Stimulated activated CD8-positive, alpha-beta memory T cell treated with anti-CD3 and anti-CD28 coated beads, Interleukin-15, amount 100 ng/mL, for 24 hours (primary cell): ENCODE measurements around the gene MMEL1.

Experiments
- DNase-seq: peaks from one replicate; pipeline ENCODE4 v3.0.0-alpha.2; 2020; ENCODE audit warnings: low read depth

The MMEL1 gene

DNA sequence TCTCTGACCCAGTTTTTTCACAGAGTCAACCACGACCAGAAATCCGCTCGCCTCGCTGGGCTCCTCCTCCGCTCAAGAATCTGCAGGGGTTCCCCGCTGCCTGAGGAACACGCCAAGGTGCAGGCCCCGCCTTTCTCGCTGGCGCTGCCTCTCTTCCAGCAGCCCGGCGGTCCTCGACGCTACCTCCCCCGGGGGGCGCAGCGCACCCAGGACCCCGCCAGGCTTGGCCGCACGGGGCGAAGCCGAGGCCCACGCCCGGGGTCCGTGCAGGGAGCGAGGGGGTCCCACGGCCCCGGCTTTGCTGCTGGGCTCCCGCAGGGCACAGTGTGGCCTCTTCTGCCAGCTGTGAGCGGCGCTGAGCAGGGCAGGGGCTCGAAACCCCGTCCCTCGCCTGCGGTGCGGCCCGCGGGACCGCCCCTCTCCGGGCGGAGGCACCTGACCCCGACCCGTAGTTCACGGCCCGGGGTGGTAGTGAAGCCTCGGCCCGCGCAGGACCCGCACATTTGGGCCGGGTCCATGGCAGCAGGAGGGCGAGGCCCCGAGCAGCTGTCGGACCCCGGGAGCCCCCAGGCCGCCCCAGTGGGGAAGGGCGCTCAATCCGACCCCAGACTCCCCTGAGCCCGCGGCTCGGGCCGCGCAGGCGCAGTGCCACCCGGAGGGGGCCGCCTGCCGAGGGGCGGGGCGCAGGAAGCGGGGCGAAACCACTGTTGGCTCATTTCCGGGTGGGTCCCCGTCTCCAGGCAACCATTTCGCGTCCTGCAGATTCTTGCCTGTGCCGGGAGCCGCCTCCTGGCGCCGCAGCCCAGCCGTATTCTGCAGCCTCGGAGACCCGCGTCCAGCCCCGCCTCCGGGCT, 10.0 kb upstream of the MMEL1 start:
- DNase-seq, result peak; percentile 84

DNA sequence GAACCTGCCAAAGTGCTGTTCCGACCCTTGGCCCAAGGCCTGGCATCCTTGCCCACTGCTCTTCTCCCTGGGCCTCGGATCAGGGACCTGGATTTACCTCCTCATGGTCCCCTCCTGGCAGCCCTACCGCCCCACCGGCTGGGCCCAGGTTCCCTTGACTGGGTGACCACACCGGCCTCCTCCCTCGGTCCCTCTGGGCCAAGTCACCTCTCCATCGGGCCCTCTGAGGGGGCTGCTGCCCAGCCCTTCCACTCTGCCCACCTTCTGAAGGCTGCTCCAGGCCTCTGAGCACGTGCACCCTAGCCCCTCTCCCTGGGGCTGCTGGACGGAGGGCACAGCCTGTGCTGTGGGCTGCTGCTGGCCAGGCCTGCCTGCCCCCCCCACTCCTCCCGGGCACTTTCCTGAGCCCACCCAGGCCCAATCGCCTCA, 9.3 kb upstream of the MMEL1 start:
- no peak for DNase-seq

DNA sequence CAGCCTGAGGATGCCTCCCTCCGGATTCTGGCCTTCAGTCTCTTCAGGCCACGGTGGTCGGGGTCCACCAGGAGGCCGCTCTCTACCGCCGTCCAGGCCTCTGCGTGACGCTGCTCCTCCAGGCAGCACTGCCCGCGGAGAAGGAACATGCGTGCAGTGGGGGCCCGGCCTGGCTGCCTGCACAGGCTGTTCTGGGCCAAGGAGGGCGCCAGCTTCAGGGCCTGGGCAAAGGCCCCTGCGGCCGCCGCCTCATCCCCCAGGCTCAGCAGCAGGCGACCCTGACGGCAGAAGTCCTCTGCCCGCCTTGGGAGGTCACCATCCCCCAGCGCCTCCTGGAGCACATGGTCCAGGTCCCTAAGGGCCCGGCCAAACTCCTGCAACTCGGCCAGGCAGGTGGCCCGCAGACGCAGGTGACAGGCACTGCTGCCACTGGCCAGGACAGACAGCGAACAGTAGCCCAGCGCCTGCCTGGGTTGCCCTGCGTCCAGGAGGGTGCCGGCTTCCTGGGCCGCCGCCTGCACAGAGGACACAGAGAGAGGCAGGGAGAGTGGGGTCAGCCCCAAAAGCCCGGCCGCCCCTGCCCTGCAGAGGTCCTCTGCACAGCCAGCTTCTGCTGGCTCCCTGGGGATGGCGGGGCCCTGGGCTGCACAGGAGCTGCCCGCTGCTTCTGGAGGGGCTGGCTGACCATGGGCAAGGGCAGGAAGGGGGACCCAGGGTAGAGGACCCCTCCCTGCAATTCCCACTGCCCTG, 8.7 kb upstream of the MMEL1 start:
- DNase-seq, result no peak

- no peak for DNase-seq
These were observed 7.8 kb upstream of the MMEL1 start for GRCh38 chr1:2640626-2641025.

DNA sequence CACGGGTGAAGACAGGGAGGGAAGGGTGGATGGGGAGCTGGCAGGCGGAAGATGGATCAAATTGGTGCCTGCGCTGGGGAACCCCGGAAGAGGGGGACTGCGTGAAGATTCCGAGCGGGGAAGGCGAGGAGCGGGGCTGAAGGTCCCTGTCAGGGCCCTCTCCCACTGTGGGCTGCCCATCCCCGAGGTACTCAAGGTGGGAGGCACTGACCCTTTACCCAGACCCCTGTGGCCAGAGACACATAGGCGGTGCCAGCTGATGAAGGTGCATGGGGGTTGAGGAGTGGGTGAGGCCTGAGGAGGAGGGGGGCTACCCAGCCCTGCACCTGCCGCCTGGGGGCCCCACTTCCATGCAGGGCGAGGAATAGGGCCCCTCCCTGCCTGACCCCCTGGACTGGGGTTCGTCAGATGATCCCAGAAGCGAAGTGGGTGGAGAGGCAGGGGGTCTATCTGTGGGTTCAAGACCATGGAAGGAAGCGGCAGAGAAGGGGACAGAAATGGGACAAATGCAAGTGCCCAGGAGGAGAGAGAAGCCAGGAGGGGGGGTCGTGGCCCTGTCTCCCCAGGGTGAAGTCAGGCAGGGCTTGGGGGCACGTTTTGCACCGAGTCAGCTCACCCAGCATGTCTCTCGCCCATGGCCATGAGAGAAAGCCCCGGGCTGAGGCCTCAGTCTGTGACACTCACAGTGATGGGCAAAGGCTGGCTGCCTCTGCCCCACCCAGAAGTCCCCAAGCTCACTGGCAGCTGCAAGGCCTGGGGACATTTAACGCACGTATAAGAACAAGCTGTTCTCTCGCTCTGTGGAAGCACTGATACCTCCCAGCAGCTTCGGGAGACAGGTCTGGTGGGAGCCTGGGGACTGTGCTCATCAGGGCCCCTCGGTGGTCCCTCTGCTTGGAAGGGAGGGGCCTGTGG, 7.0 kb upstream of the MMEL1 start:
- no peak for DNase-seq

DNA sequence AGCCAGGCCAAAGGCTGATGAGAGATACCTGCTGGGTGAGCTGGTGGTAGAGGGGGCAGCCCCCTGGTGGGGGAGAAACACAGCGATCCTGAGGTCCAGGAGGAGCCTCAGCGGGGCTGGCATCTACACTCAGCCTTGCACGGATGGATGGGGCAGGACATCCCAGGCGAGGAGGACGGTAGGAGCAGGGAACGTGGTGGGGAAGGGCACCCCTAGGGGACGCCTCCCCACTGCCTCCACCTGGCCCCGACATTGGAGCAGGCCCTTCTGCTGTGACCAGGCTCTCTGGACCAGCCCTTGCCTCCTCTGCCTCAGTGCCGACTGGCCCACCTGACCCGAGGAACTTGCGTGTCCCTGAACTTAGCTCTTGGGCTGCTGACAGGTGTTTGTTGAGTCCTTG, 6.4 kb upstream of the MMEL1 start:
- no peak for DNase-seq

GRCh38 chr1:2638466-2639115, 5.8 kb upstream of the MMEL1 start:
- DNase-seq, result no peak

DNA sequence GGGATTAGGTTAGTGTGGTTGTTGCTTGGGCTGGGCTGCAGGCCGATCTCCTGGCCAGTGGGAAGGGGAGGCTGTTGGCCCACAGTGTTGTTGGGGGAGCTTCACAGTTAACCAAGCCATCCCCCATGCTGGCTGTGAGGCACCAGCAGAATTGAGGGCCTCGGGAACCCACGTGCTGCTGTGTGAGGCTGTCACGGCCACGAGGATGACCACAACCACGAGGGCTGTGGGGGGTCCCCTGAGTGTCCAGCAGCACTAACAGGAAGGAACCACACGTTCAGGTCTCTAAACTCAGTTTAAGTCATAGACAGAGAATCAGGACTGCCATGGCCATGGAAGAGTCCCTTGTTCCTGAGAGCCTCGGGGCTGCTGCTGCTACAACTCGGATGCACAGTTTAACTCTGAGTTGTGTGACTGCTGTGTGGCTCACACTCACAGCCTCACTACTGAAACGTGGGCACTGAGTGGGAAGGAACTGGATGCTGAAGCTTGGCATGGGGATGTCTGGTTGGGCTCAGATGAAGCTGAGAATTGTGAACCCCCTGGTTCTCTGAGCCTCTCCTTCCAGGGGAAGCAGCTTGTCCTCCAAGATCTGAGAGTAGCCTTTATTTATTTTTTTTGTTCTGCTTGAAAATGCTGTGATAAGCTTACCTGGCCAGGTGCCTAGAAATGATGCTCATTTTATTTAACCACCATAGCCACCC, 4.8 kb upstream of the MMEL1 start:
- DNase-seq, result no peak

DNA sequence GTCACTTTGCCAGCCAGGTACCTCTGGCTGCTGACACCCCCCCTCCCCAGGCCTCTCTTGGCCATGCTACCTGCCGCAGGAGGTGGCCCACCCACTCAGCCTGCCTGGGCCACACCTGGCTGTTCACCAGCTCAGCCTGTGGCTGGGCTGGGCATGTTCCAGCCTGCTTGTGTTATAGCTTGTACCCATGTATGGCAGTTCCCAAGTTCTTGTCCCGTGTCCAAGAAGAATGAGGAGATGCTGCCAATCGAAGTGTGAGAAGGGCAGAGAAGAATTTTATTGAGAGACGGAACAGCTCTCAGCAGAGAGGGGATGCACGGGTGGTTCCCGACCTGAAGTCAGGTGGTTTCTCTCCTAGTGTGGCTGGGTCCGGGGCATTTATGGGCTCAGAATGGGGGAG, 3.9 kb upstream of the MMEL1 start:
- no peak for DNase-seq

DNA sequence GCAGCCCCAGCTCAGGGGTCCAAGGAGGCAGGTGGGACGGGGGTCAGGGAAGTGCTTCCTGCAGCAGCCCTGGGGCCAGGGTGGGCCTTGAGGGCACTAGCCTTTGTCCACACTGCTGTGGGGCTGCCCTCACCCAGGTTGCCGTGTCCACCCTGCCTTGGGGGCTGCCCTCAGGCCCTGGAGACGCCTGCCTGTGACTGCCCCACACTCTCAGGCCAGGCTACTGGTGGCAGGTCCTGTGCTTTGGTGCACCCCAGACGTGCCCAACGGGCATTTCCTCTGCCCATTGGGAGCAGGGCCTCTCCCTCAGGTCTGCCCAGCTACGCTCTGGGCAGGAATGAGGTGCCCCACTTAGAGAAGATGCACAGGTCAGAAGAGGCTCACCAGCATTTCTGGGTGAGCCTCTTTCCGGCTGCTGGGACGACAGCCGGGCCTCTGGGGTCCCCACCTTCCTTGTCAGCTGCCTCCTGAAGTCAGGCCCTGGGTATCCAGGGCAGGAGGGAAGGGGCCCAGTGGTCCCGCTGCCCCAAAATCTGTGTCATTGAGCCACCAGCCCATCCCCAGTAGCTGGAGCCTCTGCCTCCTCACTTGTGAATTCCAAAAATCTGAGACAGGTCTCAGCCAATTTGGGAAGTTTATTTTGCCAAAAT, 2.7 kb upstream of the MMEL1 start:
- DNase-seq, result no peak

- no peak for DNase-seq
These were observed 1.2 kb upstream of the MMEL1 start for GRCh38 chr1:2633936-2634491.

DNA sequence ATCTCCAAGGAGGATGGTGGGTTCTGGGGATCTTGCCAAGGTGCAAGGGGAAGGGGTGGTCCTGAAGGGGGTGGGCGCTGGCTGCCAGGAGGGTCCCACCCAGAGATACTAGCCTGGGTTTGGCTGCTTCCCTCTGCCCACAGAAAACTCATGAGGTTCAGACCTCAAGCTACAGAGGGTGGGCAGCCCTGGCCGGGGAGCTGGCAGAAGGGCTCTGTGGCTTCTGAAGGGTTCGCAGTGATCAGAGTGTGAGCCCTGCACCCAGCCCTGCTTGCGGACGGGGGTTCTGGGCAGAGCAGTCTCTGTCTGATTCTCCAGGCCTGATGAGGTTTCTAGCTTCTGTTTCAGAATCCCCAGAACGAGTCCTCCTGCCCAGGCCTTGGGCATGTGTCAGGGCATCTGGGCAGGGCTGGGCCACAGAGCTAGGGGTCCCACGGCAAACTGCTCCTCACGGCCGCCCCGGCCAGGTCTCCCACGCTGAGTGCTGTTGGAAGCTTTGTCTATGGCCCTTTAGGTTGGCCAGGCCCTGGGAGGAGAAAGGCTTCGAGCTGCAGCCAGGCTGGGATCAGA, 635 bp upstream of the MMEL1 start:
- no peak for DNase-seq

DNA sequence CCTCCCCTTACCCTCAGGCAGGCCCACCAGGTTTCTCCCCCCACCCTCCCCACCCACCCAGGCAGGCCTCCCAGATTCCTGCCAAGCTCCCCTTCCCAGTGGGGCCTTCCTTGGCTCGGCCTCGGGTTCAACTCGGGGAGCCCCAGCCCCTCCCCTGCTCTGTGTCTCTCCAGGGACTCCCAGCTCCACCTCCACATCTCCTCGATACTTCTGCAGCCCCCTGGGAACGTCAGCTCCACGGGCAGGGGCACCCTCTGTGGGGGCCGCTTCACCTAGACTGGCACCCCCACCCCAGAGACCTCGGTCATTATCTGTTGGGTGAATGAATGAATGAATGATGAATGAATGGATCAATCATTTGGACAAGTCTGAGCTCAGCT, 775 bp downstream of the MMEL1 start:
- DNase-seq, result no peak

DNA sequence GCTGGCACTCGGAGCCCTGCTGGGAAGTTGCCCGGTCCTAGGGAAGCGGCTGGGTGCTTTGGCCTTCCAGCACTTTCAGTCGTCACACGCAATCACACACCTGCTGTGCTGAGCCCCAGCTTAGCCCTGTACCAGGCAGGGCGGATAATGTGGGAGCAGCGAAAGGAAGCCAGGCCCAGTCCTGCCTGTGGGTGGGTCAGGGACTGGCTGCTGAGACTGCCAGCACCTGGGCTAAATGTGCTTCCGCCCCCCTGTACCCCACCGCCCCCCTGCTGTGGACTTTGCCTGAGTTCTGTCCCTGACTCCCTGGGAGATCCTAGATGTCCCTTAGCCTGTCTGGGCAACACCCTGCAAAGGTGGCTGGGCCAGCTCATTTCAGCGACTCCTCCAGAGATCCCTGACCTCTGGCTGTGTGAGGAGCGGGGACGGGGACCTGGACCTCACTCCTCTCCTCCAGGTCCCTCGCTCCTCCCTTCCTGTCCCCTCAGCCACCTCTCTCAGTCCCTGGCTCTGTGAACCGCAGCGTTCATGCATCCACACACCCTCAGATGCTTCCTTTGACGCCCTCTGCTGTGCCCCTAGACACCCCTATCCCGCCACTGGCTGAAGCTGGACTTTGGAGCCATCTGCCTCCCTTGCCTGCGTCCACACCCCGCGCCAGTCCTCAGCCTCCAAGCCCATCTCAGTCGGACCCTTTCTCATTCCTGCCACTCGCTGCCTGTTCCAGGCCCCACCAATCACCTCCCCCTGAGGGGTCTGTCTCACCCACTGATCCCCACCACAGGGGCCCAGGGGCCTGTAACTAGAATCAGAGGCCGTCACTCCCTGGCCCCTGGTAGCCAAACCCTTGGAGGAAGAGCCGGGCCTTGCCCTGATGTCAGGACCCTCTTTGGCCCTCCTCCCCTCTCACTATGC, 1.4 kb downstream of the MMEL1 start:
- no peak for DNase-seq

- no peak for DNase-seq
These were observed 2.2 kb downstream of the MMEL1 start for GRCh38 chr1:2630498-2631135.

DNA sequence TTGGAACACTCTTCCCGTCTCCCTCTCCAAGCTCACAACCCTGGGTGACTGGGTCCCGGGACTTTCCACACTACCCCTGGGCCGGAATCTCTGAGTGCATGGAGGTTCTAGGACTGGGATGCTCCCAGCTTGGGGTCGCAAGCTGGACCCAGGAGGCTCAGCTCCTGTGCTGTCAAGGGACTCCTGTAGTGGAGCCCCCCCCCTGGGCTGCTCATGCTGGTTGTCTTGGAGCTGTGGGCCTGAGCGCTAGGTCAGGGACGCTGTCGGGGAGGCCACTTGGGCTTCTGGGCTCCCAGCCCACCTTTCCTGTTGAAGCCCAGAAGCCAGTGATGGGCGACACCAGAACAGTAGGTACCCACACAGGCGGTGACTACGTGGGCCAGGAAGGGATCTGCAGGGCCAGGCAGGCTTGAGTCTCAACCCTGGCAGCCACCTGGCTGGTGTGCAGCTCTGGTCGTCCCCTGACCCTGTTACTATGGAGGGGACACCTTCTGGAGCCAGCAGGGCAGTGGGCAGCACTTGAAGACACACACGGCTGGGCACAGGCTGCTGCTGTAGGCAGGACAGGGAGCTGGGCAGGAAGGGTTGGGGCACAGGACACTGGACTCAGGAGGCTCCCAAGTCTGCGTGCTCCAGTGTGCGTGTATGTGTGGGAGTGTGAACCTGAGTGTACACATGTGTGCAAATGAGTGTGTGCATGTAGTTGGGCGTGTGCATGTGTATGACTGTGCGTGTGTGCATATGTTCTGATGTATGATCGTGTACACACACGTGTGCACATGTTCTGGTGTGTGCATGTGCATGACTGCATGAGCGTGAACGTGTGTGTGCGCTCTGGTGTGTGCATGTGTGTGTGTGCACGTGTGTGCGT, 3.0 kb downstream of the MMEL1 start:
- DNase-seq, result no peak

GRCh38 chr1:2628933-2629626, 3.7 kb downstream of the MMEL1 start:
- no peak for DNase-seq
